Panc1 (cell line): ENCODE data around the gene FARS2.
"Not testable (repeated sequence)": the region's sequence is repeated elsewhere in the genome, so short reads cannot be mapped to it uniquely, and the experiment has no call there.

ENCODE experiments used
- CTCF ChIP-seq: fragments of 450-650 bp; IDR thresholded peaks from 2 replicates; pipeline ENCODE4 v1.5.1; 2017; ENCODE audit warnings: mild to moderate bottlenecking
- SIN3A ChIP-seq: IDR thresholded peaks from 2 replicates; pipeline ENCODE4 v1.6.1; 2012; ENCODE audit warnings: low read depth, mild to moderate bottlenecking, low read length, moderate library complexity, borderline replicate concordance; ENCODE audit not compliant: insufficient read depth

GRCh38 chr6:5564746-5565145 is 303.4 kb downstream of the FARS2 start:
- TF ChIP-seq CTCF, SIN3A: not testable (repeated sequence)
